Right lobe of liver (tissue), 6 donors: ENCODE measurements around the gene TOX3. TPM values are rescaled to one million over a fixed set of nuclear protein-coding genes. Genes with fewer than 3 reads are reported as not detected.

Experiments used
- ATAC-seq, 4 donors: fragments of 200-7000 bp; cut with Tn5 transposase; one replicate each; pipeline ENCODE4 v1.9.1; 2020; ENCODE audit warnings: mild to moderate bottlenecking in 4 of 4, moderate library complexity in 4 of 4
- DNase-seq, 3 donors: peaks; one replicate each; pipeline ENCODE4 v3.0.0-alpha.2; 2020
- H3K27ac ChIP-seq, 3 donors: fragments of 200-600 bp; one replicate each; pipeline ENCODE4 v1.8.0; 2022
- H3K27me3 ChIP-seq, 2 donors: fragments of 200-600 bp; one replicate each; pipeline ENCODE4 v1.8.0; 2022
- H3K36me3 ChIP-seq, 4 donors: fragments of 200-600 bp; sonication (generic) in 1 of 4; one replicate each; pipeline versions ENCODE4 v1.5.1 to v1.8.0; 2017 to 2022; ENCODE audit warnings: control low read depth in 1 of 4
- H3K4me1 ChIP-seq, 4 donors: fragments of 200-600 bp; sonication (generic) in 1 of 4; one replicate each; pipeline versions ENCODE4 v1.5.1 to v1.8.0; 2017 to 2022; ENCODE audit warnings: control low read depth in 1 of 4
- H3K4me3 ChIP-seq, 3 donors: fragments of 200-600 bp; one replicate each; pipeline ENCODE4 v1.8.0; 2022
- H3K9me3 ChIP-seq, 4 donors: fragments of 200-600 bp; sonication (generic) in 1 of 4; one replicate each; pipeline versions ENCODE4 v1.5.1 to v1.8.0; 2017 to 2022; ENCODE audit warnings: control low read depth in 1 of 4
- CTCF ChIP-seq, 4 donors: fragments of 200-600 bp in 3 of 4; fragments of 450-650 bp in 1 of 4; IDR thresholded peaks; one replicate each; pipeline versions ENCODE4 v1.5.1 to v1.8.0; 2016 to 2022; ENCODE audit warnings: antibody characterized with exemption in 4 of 4, mild to moderate bottlenecking in 2 of 4
- POLR2A ChIP-seq: fragments of 450-650 bp; IDR thresholded peaks from one replicate; pipeline ENCODE4 v1.6.1; 2017; ENCODE audit warnings: antibody characterized with exemption, mild to moderate bottlenecking
- WGBS: methylation state at CpG from one replicate; pipeline ENCODE4 v1.1.6; 2018; ENCODE audit warnings: low coverage, low lambda C conversion rate; ENCODE audit not compliant: insufficient coverage; ENCODE audit errors: missing lambda C conversion rate; 5-methylcytosine and 5-hydroxymethylcytosine counted together
- intact Hi-C, 2 donors: fragments of 100-400 bp; cut with DNase I; formaldehyde crosslinking; loops; one replicate each; pipeline versions ENCODE4 v1.11.2 to v1.14.1; 2022
- total RNA-seq, 6 experiments: library from RNA; depleted of rRNA in 2 of 6; stranded (reverse); fragments of >200 nt in 2 of 6; fragmentation: NEBNext Ultra II Directional in 3 of 6; extraction: Animal tissue kit (Norgen Biotek cat#: 25700) in 3 of 6; gene quantifications; one replicate each; pipeline versions ENCODE4 v1.1.0 to v1.2.4, GENCODE V29; 2016 to 2023
- donor health status: DM: no; HTN: yes; CAD: no.
- donor health status: DM: no; HTN: no; CAD: no.
- donor health status: DM: no; HTN: no; CAD: no.
- donor health status: DM: no; HTN: yes; CAD: no.
- donor health status: DM: no; HTN: yes; CAD: no.

The TOX3 gene
- total RNA-seq, 6 experiments from 2014 or later, result 0.92 to 5.8 (median 3.6) TPM

- no peaks in the 10 kb centered on the region for H3K9me3 ChIP-seq
- H3K4me3 ChIP-seq, result no peak overlapping the region
- WGBS, result 66% methylated on average over 2 of the region's 2 CpGs
- H3K27ac ChIP-seq, result no peak overlapping the region
- no peak for DNase-seq
- no peaks in the 10 kb centered on the region for H3K4me1 ChIP-seq
- intact Hi-C loops, result no loop called here
- TF ChIP-seq CTCF (IDR thresholded peaks at IDR 0.05) (no peak), POLR2A (no peak)
- no peaks in the 10 kb centered on the region for H3K27me3 ChIP-seq
- H3K36me3 ChIP-seq, result no peaks in the 10 kb centered on the region
- no peak for ATAC-seq
Observed at GRCh38 chr16:52586159-52586558, 39.2 kb upstream of the TOX3 start.

- WGBS, result 74% methylated on average over 5 of the region's 5 CpGs
- no peaks in the 10 kb centered on the region for H3K4me1 ChIP-seq
- ATAC-seq (no peak), DNase-seq (no peak)
- H3K27me3 ChIP-seq, result no peaks in the 10 kb centered on the region
- TF ChIP-seq POLR2A, result no peak
- TF ChIP-seq CTCF (IDR thresholded peaks at IDR 0.05), result no peak
- no peaks in the 10 kb centered on the region for H3K36me3 ChIP-seq
- intact Hi-C loops, result no loop called here
- no peak overlapping the region for H3K4me3 ChIP-seq
- no peak overlapping the region for H3K27ac ChIP-seq
- no peaks in the 10 kb centered on the region for H3K9me3 ChIP-seq
Observed at GRCh38 chr16:52584354-52585320, 37.7 kb upstream of the TOX3 start.

- DNase-seq, result no peak
- TF ChIP-seq CTCF (IDR thresholded peaks at IDR 0.05) (peak; percentile 35 to 57 (median 46)), POLR2A (no peak)
- Histone ChIP-seq H3K4me3 (no peak overlapping the region), H3K36me3 (no peaks in the 10 kb centered on the region), H3K4me1 (peaks cover 0 to 15% (median 7%) of the 10 kb centered on the region in 4 donors), H3K9me3 (no peaks in the 10 kb centered on the region), H3K27ac (no peak overlapping the region), H3K27me3 (no peaks in the 10 kb centered on the region)
- WGBS, result 70% methylated on average over 4 of the region's 4 CpGs
- ATAC-seq, result peak; percentile 26 to 57 (median 45)
- intact Hi-C loops, result no loop called here
Observed at GRCh38 chr16:52581530-52581929, 34.6 kb upstream of the TOX3 start.

- Histone ChIP-seq H3K27me3 (no peaks in the 10 kb centered on the region), H3K4me1 (peaks cover 0 to 15% (median 7%) of the 10 kb centered on the region in 4 donors), H3K9me3 (no peaks in the 10 kb centered on the region), H3K4me3 (no peak overlapping the region), H3K27ac (no peak overlapping the region), H3K36me3 (no peaks in the 10 kb centered on the region)
- no peak for ATAC-seq
- intact Hi-C loops, result no loop called here
- DNase-seq, result no peak
- TF ChIP-seq POLR2A (no peak), CTCF (IDR thresholded peaks at IDR 0.05) (no peak)
- 59% methylated on average over 3 of the region's 3 CpGs for WGBS
Observed at GRCh38 chr16:52580488-52580887, 33.5 kb upstream of the TOX3 start.
